H1 (cell line): ENCODE results near the gene RAB25. TPM values are rescaled to one million over a fixed set of nuclear protein-coding genes. Genes with fewer than 3 reads are reported as not detected.
A peak's percentile ranks its signal among the peaks of the same experiment; 100 is the strongest.

Experiments
- CTCF ChIA-PET: fragments of 300-600 bp; sonication (Branson Sonifier 250); formaldehyde crosslinking; loops from one replicate; lab custom pipeline; 2021; ENCODE audit not compliant: partially characterized antibody; lab: Charles Lee
- POLR2A ChIA-PET: fragments of 300-600 bp; sonication (Branson Sonifier 250); formaldehyde crosslinking; loops from one replicate; lab custom pipeline; 2021; ENCODE audit warnings: inconsistent platforms; ENCODE audit not compliant: partially characterized antibody; lab: Charles Lee
- DNase-seq, 2 experiments: peaks; one replicate each; pipeline versions ENCODE4 v3.0.0 to v3.0.0-alpha.2; 2010 to 2022; ENCODE audit warnings: low spot score in 2 of 2, low read depth in 1 of 2, mixed read lengths in 1 of 2
- FAIRE-seq: peaks from 2 replicates; lab custom pipeline; 2011; peaks lifted over from hg19 to GRCh38; lab: Jason Lieb, UNC
- H2AFZ ChIP-seq: 2 replicates; pipeline ENCODE4 v1.8.1; 2012; ENCODE audit warnings: low read length, inconsistent platforms
- H2AK5ac ChIP-seq: 2 replicates; pipeline ENCODE4 v1.6.1; 2013; ENCODE audit warnings: low read depth, low read length
- H2BK120ac ChIP-seq: replicated peaks from 2 replicates; pipeline ENCODE3; 2013; ENCODE audit warnings: low read depth, low read length, inconsistent platforms
- H2BK12ac ChIP-seq: 2 replicates; pipeline ENCODE4 v1.6.1; 2013; ENCODE audit warnings: low read depth, low read length
- H2BK15ac ChIP-seq: 2 replicates; pipeline ENCODE4 v1.6.1; 2013; ENCODE audit warnings: low read length
- H2BK20ac ChIP-seq: 2 replicates; pipeline ENCODE4 v1.6.1; 2013; ENCODE audit warnings: low read length
- H2BK5ac ChIP-seq: 2 replicates; pipeline ENCODE4 v1.6.1; 2013; ENCODE audit warnings: low read depth, low read length
- H3K14ac ChIP-seq: 2 replicates; pipeline ENCODE4 v1.6.1; 2013; ENCODE audit warnings: inconsistent platforms; ENCODE audit not compliant: insufficient read length
- H3K18ac ChIP-seq: 2 replicates; pipeline ENCODE4 v1.6.1; 2013; ENCODE audit warnings: low read length; ENCODE audit errors: extremely low read depth
- H3K23ac ChIP-seq: 2 replicates; pipeline ENCODE4 v1.6.1; 2013; ENCODE audit warnings: inconsistent platforms; ENCODE audit not compliant: insufficient read length
- H3K23me2 ChIP-seq: 2 replicates; pipeline ENCODE4 v1.6.1; 2013; ENCODE audit warnings: low read depth, low read length
- H3K27ac ChIP-seq: 2 replicates; pipeline ENCODE4 v1.6.1; 2011; ENCODE audit warnings: low read depth, low read length, inconsistent platforms
- H3K27me3 ChIP-seq, 4 experiments: replicated peaks in 1 of 4; 1 replicate in 1 of 4; 2 replicates in 3 of 4; pipeline versions ENCODE4 v1.6.1 to v1.8.1; 2011 to 2013; ENCODE audit warnings: low read length in 3 of 4, mild to moderate bottlenecking in 3 of 4, inconsistent platforms in 2 of 4, mixed read lengths in 2 of 4, moderate library complexity in 1 of 4; ENCODE audit not compliant: control insufficient read depth in 3 of 4, insufficient read depth in 3 of 4; ENCODE audit errors: extremely low read depth in 1 of 4
- H3K36me3 ChIP-seq, 4 experiments: 2 replicates each; pipeline versions ENCODE4 v1.6.1 to v1.8.1; 2011 to 2013; ENCODE audit warnings: mild to moderate bottlenecking in 4 of 4, low read length in 3 of 4, moderate library complexity in 2 of 4, control low read depth in 1 of 4, inconsistent platforms in 1 of 4; ENCODE audit not compliant: insufficient read depth in 4 of 4, control insufficient read depth in 2 of 4
- H3K4ac ChIP-seq: replicated peaks from 2 replicates; pipeline ENCODE3; 2013; ENCODE audit warnings: low read length, low read depth, mixed read lengths, inconsistent platforms; ENCODE audit not compliant: insufficient read length
- H3K4me1 ChIP-seq, 4 experiments: replicated peaks in 1 of 4; 1 replicate in 1 of 4; 2 replicates in 3 of 4; pipeline versions ENCODE4 v1.6.1 to v1.8.1; 2011 to 2013; ENCODE audit warnings: low read length in 3 of 4, inconsistent platforms in 2 of 4, mixed read lengths in 1 of 4; ENCODE audit not compliant: insufficient read depth in 4 of 4, control insufficient read depth in 3 of 4
- H3K4me2 ChIP-seq, 2 experiments: 2 replicates each; pipeline versions ENCODE4 v1.6.1 to v1.8.1; 2011 to 2013; ENCODE audit warnings: low read depth in 2 of 2, low read length in 2 of 2, control low read depth in 1 of 2, inconsistent platforms in 1 of 2, mild to moderate bottlenecking in 1 of 2; ENCODE audit not compliant: insufficient read depth in 1 of 2
- H3K4me3 ChIP-seq, 4 experiments: fragments of 200-600, 300-600 bp in 1 of 4; sonication (generic), shearing (Covaris generic), sonication (Bioruptor Twin) in 1 of 4; 2 replicates each; pipeline versions ENCODE4 v1.5.1 to v1.8.1; 2011 to 2016; ENCODE audit warnings: low read length in 4 of 4, low read depth in 3 of 4, control low read depth in 2 of 4, inconsistent platforms in 2 of 4, mild to moderate bottlenecking in 2 of 4, mixed read lengths in 1 of 4, moderate library complexity in 1 of 4; ENCODE audit not compliant: insufficient read depth in 2 of 4; ENCODE audit errors: extremely low read depth in 1 of 4
- H3K56ac ChIP-seq: replicated peaks from 2 replicates; pipeline ENCODE3; 2013; ENCODE audit warnings: low read depth, mild to moderate bottlenecking, mixed read lengths, low read length, inconsistent platforms; ENCODE audit not compliant: insufficient read length
- H3K79me1 ChIP-seq: 2 replicates; pipeline ENCODE4 v1.6.1; 2013; ENCODE audit warnings: low read depth, low read length, control low read depth
- H3K79me2 ChIP-seq, 2 experiments: 2 replicates each; pipeline versions ENCODE4 v1.6.1 to v1.8.1; 2012 to 2013; ENCODE audit warnings: low read length in 2 of 2, mild to moderate bottlenecking in 2 of 2, inconsistent platforms in 1 of 2; ENCODE audit not compliant: insufficient read depth in 2 of 2, control insufficient read depth in 1 of 2
- H3K9ac ChIP-seq, 4 experiments: replicated peaks in 1 of 4; 1 replicate in 1 of 4; 2 replicates in 3 of 4; pipeline versions ENCODE4 v1.6.1 to v1.8.1; 2011 to 2013; ENCODE audit warnings: low read depth in 3 of 4, low read length in 3 of 4, control low read depth in 2 of 4, mild to moderate bottlenecking in 2 of 4, moderate library complexity in 2 of 4, inconsistent platforms in 1 of 4; ENCODE audit errors: extremely low read depth in 1 of 4
- H3K9me3 ChIP-seq, 2 experiments: 2 replicates each; pipeline versions ENCODE4 v1.6.1 to v1.8.1; 2012 to 2013; ENCODE audit warnings: mild to moderate bottlenecking in 2 of 2, moderate library complexity in 2 of 2, control low read depth in 1 of 2, inconsistent platforms in 1 of 2, low read depth in 1 of 2, low read length in 1 of 2, mixed read lengths in 1 of 2; ENCODE audit not compliant: insufficient read depth in 2 of 2
- H4K20me1 ChIP-seq, 2 experiments: replicated peaks in 1 of 2; 2 replicates each; pipeline versions ENCODE3 to v1.8.1; 2011 to 2013; ENCODE audit warnings: inconsistent platforms in 2 of 2, low read length in 2 of 2, mild to moderate bottlenecking in 1 of 2; ENCODE audit not compliant: insufficient read depth in 2 of 2, control insufficient read depth in 1 of 2
- H4K5ac ChIP-seq: 2 replicates; pipeline ENCODE4 v1.6.1; 2013; ENCODE audit warnings: low read length, low read depth, mixed read lengths, inconsistent platforms; ENCODE audit not compliant: insufficient read length
- H4K8ac ChIP-seq: 2 replicates; pipeline ENCODE4 v1.8.0; 2013; ENCODE audit warnings: mild to moderate bottlenecking, moderate library complexity, low read length, inconsistent platforms; ENCODE audit not compliant: insufficient read depth; ENCODE audit errors: extremely low read depth
- H4K91ac ChIP-seq: replicated peaks from 2 replicates; pipeline ENCODE3; 2013; ENCODE audit warnings: low read length, mixed read lengths, inconsistent platforms; ENCODE audit not compliant: insufficient read length
- CTCF ChIP-seq, 3 experiments: IDR thresholded peaks; 1 replicate in 2 of 3; 2 replicates in 1 of 3; pipeline versions ENCODE4 v1.5.1 to v1.6.1; 2011; ENCODE audit warnings: low read length in 3 of 3, mild to moderate bottlenecking in 3 of 3, inconsistent platforms in 2 of 3, low read depth in 1 of 3, moderate library complexity in 1 of 3; ENCODE audit not compliant: insufficient read depth in 1 of 3; ENCODE audit errors: control extremely low read depth in 1 of 3
- MAX ChIP-seq: IDR thresholded peaks from 2 replicates; pipeline ENCODE4 v1.6.1; 2012; ENCODE audit warnings: inconsistent platforms
- PHF8 ChIP-seq: fragments of 200-600 bp; sonication (generic); conservative IDR thresholded peaks from 2 replicates; pipeline ENCODE4 v1.7.1; 2012; ENCODE audit warnings: low read depth, mild to moderate bottlenecking, inconsistent platforms, low read length, moderate library complexity
- RAD21 ChIP-seq, 2 experiments: IDR thresholded peaks in 1 of 2; conservative IDR thresholded peaks in 1 of 2; 2 replicates each; pipeline ENCODE4 v1.6.1; 2011; ENCODE audit warnings: low read depth in 2 of 2, low read length in 2 of 2, improper control_type of control experiment in 1 of 2, inconsistent platforms in 1 of 2, mild to moderate bottlenecking in 1 of 2, moderate library complexity in 1 of 2
- SP4 ChIP-seq: IDR thresholded peaks from 2 replicates; pipeline ENCODE4 v1.6.1; 2012; ENCODE audit warnings: low read length, inconsistent platforms
- SRF ChIP-seq: IDR thresholded peaks from 2 replicates; pipeline ENCODE4 v1.6.1; 2011; ENCODE audit warnings: mild to moderate bottlenecking, low read depth, low read length, moderate library complexity
- TAF7 ChIP-seq: optimal IDR thresholded peaks from 2 replicates; pipeline ENCODE3; 2011; ENCODE audit warnings: low read depth, mild to moderate bottlenecking, inconsistent platforms, low read length, moderate library complexity, borderline replicate concordance
- WGBS, 2 experiments: shearing (Covaris generic) in 1 of 2; methylation state at CpG; one replicate each; pipeline versions ENCODE4 v1.1.6 to v1.1.7; 2013 to 2015; ENCODE audit warnings: low lambda C conversion rate in 2 of 2, mixed read lengths in 2 of 2, inconsistent platforms in 1 of 2, low coverage in 1 of 2, missing lambda C conversion rate in 1 of 2; ENCODE audit not compliant: insufficient replicate concordance in 2 of 2, insufficient coverage in 1 of 2, insufficient read length in 1 of 2; ENCODE audit errors: extremely low coverage in 1 of 2, missing lambda C conversion rate in 1 of 2; 5-methylcytosine and 5-hydroxymethylcytosine counted together
- polyA plus RNA-seq, 7 experiments: library from polyadenylated mRNA; depleted of rRNA in 3 of 7; stranded (reverse) in 5 of 7; unstranded in 2 of 7; fragments of >200 nt in 5 of 7; fragments of 200-250 nt in 2 of 7; gene quantifications; 1 replicate in 5 of 7; 2 replicates in 1 of 7; 4 replicates in 1 of 7; pipeline versions ENCODE4 v1.2.1 to v1.2.3, GENCODE V29; 2011 to 2013; ENCODE audit warnings: missing spikeins in 2 of 7, mixed read lengths in 2 of 7
- total RNA-seq: library from RNA; stranded (reverse); fragmentation: NEBNext Ultra II Directional; extraction: Animal tissue kit (Norgen Biotek cat#: 25700); gene quantifications from 2 replicates; pipeline ENCODE4 v1.2.1, GENCODE V29; 2021

RAB25 gene
- total and polyA plus RNA-seq, 2 of the 8 experiments (the other 6 are each of a cell fraction or from before 2014, with no cell fraction given): 34.8 to 98.2 TPM

GRCh38 chr1:156053768-156054499 is 7.0 kb upstream of the RAB25 start, which contains the start of gene UBQLN4:
UBQLN4 (minus strand) TSS chr1:156053798; CDS start chr1:156053701, 97 bp downstream.
- Histone ChIP-seq H2BK20ac (0 out of 2 replicates have a peak within 1 kb of the TSS, but pooled peaks have one; percentile 72), H2BK5ac (peak within 1 kb of the TSS; percentile 93), H4K91ac (peak within 1 kb of the TSS; percentile 94), H3K9ac (peak within 1 kb of the TSS; percentile 74 to 90 (median 80)), H3K14ac (no peak within 1 kb of the TSS), H2BK15ac (peak within 1 kb of the TSS; percentile 88; the same call in 1 of the 2 replicates), H3K23me2 (peaks cover 14% of the 10 kb centered on the region), H3K4me1 (peaks cover 0 to 6% (median 0%) of the 10 kb centered on the region in 4 experiments; a peak in 2 of 7 replicates), H3K27me3 (no peaks in the 10 kb centered on the region), H2AFZ (peak within 1 kb of the TSS; percentile 19), H3K56ac (peak within 1 kb of the TSS; percentile 92), H4K20me1 (peaks cover 2% of the 10 kb centered on the region in 2 experiments), H3K4me3 (peak within 1 kb of the TSS; percentile 93 to 99 (median 96)), H3K79me2 (peaks cover 0 to 28% of the 10 kb centered on the region in 2 experiments; a peak in 3 of 4 replicates), H3K9me3 (no peaks in the 10 kb centered on the region), H3K18ac (peak within 1 kb of the TSS; percentile 99), H2BK120ac (peak within 1 kb of the TSS; percentile 92), H4K8ac (peak within 1 kb of the TSS; percentile 88), H3K4ac (peak within 1 kb of the TSS; percentile 92), H2BK12ac (peak within 1 kb of the TSS; percentile 81; the same call in 1 of the 2 replicates), H3K23ac (no peak within 1 kb of the TSS), H2AK5ac (no peak within 1 kb of the TSS), H3K4me2 (peak within 1 kb of the TSS; percentile 81 to 95), H4K5ac (peak within 1 kb of the TSS; percentile 93), H3K36me3 (peaks cover 8 to 17% (median 15%) of the 10 kb centered on the region in 4 experiments; a peak in 6 of 8 replicates), H3K27ac (peak within 1 kb of the TSS; percentile 89), H3K79me1 (peaks cover 3% of the 10 kb centered on the region)
- ChIA-PET CTCF (interaction anchor here (0.7 to 12.9 kb wide), 15 partner anchors 10 to 395 kb away, joined by 3 to 139 read pairs (median 4); partner anchors contain the start of gene SSR2), POLR2A (interaction anchor here (0.7 to 3.7 kb wide), 18 partner anchors 10 to 195 kb away, joined by 3 to 37 read pairs (median 5); partner anchors contain the start of genes ARHGEF2, MEX3A, RAB25 and SSR2)
- DNase-seq (peak in 1 of 2 experiments; percentile 91), FAIRE-seq (no peak)
- WGBS, 2 experiments: 0% methylated on average over 19 of the region's 49 CpGs; no CpG with 5 or more reads in 1 of the 2 experiments
- peak in 1 of 2 experiments; percentile 38; a peak in 2 of 4 replicates for TF ChIP-seq RAD21 (IDR thresholded peaks at IDR 0.05 in 1 of 2, conservative IDR thresholded peaks at IDR 0.05 in 1 of 2; ENCODE audit: low read depth in 2 of 2, low read length in 2 of 2)
- TF ChIP-seq SRF: no peak
- peak; percentile 46; the same call in 1 of the 2 replicates for TF ChIP-seq SP4
- TF ChIP-seq CTCF (IDR thresholded peaks at IDR 0.05; ENCODE audit: control extremely low read depth in 1 of 3, insufficient read depth in 1 of 3, low read depth in 1 of 3, low read length in 3 of 3): peak in 2 of 3 experiments; percentile 61 to 69; a peak in 3 of 4 replicates
- TF ChIP-seq TAF7: peak; percentile 10
- peak; percentile 82 for TF ChIP-seq PHF8
- TF ChIP-seq MAX: 0 out of 2 replicates have a peak, but pooled peaks have one; percentile 11
